Renal cortex interstitium (tissue), 11 donors: ENCODE measurements around the gene GMCL1. TPM values are rescaled to one million over a fixed set of nuclear protein-coding genes. Genes with fewer than 3 reads are reported as not detected.
"Not testable (repeated sequence)": the region's sequence is repeated elsewhere in the genome, so short reads cannot be mapped to it uniquely, and the experiment has no call there.

Source experiments
- DNase-seq, 11 donors: peaks; one replicate each; pipeline ENCODE4 v3.0.0-alpha.2; 2013; ENCODE audit warnings: low read depth in 9 of 11, low spot score in 4 of 11; ENCODE audit errors: extremely low read depth in 1 of 11
- polyA plus RNA-seq, 3 donors: library from polyadenylated mRNA; unstranded; fragments of 120-200 nt; gene quantifications; one replicate each; pipeline ENCODE4 v1.2.1, GENCODE V29; 2013; ENCODE audit not compliant: insufficient read length in 3 of 3

Gene GMCL1
- polyA plus RNA-seq, 3 donors = 28.7 to 38.4 (median 32.6) TPM

DNA sequence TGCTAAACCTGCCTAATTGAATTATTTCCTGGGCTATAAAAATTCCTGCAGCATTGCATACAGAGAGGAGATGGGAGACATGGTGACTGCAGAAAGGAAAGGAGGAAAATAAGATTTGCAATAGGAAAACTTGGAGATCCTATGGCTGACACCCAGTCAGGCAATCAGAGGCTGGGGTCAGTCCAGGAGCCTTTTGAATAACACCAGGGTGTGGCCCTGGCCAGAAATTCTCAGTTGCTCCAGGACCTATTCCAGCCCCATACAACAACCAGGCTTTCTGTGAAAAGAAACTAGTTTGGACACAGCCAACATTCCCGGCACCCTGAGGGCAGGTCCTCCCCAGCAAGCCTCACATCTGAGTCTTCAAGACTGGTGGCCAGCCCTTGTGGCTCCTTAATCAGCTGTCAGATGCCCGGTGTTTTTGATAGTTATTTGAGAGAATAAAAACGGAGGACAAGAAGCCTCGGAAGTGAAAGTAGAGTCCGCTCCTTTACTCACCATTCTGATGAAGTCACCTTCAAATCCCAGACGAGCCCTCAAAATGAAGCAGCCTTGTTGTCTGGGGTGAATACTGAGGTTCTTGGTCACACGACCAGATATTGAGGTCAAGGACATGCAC lies 31.1 kb upstream of the GMCL1 start:
- DNase-seq = no peak

DNA sequence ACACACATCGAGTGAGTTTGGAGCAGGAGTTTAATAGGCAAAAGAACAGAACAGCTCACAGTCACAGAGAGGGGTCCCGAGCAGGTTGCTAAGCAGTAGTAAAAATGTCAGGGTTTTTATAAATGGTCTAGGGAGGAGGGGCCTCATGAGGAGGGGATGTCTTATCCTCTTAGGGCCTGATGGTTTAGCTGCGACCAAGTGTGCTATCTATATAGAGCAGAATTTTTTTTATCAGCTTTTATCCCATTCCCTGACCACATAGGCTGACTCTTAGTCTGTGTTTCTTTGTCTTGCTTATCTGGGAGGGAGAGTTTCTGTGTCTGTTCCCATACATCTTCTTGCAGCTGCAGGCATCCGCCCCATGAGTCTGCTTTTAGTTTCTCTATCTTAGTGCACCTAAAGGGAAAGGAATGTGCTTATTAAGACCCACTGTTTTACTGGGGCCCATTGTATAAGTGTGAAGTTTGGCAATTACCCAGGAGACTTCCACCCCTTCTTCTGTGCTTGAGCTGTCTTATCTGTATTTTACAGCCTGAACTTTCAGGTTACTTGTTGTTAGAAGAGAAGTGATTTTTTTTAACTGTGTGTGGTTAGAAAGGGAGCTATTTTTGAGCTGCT lies 30.4 kb upstream of the GMCL1 start:
- DNase-seq = peak in 2 of 11 donors; percentile 62 to 70

DNA sequence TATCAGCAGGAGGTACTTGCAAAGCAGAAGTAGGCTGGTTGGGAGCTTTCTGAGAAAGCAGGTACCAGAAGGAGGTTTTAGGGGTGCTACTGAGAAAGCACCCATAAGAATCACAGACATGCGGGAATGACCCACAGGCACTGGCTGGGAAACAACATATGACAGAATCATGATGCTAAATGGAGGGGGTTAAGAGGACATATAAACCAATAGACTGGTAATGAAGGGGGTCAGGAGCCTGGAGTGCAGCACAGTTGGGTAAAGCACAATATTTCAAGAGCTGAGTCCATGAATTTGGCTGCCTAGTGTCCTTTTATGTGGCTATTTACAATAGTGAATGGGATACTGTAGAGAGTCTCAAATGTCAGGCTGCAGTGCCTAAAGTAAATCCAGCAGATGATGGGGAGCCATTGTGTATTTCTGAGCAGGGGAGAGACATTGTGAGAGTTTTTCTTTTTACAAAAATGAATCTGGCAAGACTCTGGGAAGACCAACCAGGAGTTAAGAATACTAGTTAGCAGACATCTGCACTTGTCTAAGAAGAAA lies 27.6 kb upstream of the GMCL1 start:
- DNase-seq = no peak

DNA sequence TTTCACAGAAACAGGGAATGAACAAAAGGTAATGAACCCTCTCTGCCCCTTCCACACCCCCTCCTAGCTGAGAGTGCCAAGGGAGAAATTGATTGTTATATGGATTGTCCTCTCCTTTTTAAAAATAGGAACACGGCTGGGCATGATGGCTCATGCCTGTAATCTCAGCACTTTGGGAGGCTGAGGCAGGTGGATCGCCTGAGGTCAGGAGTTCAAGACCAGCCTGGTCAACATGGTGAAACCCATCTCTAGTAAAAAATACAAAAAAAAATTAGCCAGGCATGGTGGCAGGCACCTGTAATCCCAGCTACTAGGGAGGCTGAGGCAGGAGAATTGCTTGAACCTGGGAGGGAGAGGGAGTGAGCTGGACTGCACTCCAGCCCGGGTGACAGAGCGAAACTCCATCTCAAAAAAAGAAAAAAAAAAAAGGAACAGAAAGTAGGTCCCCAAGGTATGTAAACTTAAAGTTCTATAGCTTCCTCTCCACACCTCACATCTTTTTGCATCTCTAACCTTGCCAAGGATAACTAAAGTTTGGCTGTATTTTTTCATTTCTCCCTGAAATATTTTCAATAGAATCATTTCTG lies 26.6 kb upstream of the GMCL1 start:
- DNase-seq = not testable (repeated sequence)

DNA sequence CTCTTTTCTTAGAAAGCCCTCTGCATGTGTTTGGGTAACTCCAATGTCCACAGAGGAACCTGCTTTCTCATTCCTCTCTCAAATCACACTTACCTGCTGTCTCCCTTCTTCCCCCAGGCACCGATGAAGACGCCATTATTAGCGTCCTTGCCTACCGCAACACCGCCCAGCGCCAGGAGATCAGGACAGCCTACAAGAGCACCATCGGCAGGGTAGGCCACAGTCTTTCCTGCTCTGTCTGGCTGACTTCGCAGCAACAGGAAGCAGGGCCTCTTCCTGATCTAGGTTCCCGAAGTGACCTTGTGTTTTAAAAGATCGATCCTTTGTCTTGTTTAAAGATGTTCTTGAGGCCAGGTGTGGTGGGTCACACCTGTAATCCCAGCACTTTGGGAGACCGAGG lies 25.0 kb upstream of the GMCL1 start:
- no peak for DNase-seq

DNA sequence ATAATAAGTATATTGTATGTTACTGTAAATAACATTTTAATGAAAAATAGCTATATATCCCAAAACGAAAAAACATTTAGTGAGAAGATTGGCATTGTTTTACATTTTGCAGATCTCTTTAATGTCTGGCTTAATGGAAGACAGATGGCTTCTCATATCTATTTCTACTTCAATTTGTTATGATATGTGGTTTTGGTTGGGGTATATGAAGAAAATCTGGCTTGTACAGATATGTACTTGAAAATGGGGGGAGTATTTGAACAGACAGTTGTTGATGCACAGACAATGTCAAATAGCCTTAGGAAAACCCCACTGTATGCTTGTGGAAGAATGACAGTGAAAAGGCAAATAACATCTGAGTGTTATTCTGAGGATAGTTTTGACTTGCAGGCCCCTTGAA lies 23.6 kb upstream of the GMCL1 start:
- no peak for DNase-seq

DNA sequence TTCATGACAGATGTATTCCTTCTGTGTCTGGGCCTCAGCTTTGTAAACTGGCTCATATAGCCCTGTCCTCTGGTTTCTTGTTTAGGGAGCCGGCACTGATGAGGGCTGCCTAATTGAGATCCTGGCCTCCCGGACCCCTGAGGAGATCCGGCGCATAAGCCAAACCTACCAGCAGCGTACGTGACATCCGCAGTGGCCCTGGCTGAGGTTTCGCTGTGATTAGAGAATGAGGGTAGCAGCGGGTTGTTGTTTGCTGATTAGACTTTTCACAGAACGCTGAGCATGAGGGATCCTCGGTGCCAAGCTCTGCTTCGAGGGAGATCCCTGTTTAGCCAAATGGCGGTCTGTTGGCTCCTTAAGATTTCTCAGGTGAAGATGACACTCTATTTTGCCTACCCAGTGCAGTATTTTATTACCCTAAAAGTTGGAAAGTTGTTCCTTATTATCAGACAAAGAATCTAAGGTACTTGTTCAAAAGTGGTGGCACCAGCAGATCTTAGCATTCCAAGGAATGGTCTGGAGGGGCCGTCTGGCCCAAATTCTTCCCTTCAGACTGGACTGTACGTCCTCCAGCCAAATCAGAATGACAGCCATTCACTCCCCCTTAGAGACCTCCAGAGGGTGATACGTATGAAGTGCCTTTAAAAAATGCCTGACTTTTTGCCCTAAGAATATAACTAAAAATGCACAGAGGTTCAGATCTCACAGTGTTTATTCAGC lies 21.5 kb upstream of the GMCL1 start:
- DNase-seq = no peak

DNA sequence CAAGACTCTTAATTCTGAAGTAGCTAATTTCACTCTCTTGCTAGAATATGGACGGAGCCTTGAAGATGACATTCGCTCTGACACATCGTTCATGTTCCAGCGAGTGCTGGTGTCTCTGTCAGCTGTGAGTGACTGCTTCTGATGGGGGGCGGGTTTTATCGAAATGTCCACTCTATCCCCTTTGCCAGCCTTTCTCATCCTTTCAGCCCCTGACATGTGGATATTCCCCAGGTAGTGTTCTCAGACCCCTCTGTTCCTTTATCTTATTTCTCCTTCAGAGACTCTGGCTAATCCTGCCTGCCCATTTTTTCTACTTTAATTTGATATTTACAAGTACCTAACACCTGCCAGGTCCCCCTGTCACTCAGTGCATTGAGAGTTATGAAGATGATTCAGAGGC lies 18.9 kb upstream of the GMCL1 start:
- DNase-seq = no peak

DNA sequence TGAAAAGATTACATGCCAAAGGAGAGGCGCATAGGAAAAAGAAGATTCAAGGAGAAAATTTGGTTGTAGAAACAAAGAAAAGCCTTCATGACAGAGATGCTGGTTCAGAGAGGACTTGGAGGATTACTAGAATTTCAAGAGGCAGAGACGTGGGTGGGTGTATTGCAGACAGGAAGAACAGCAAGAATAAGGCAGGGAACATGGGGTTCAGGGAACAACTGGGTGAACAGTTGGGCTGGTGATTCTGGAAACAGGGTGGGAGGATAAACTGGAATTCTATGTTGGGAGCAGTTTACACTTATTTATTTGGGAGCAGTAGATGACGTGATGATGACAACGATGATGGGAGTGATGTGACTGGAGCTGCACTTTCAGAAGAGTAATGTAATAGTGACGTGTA lies 18.4 kb upstream of the GMCL1 start:
- no peak for DNase-seq

DNA sequence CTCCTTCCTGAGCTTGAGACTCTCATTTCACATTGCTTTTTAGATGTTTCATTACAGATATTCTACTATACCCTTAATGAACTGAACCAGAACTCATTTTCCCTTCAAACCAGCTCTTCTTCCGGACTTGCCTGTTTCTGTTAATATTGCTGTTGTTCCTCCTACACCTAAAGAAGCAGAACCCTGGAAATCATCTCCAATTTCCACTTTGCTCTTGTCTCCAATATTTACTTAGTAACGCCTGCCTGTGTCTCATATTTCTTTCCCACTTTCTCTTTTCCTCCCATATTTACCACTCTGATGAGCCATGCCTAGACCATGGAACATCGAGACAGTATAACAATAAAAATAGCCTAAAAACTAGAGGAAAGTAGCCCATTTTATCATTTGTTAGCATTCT lies 17.9 kb upstream of the GMCL1 start:
- DNase-seq = peak in 2 of 11 donors; percentile 67

DNA sequence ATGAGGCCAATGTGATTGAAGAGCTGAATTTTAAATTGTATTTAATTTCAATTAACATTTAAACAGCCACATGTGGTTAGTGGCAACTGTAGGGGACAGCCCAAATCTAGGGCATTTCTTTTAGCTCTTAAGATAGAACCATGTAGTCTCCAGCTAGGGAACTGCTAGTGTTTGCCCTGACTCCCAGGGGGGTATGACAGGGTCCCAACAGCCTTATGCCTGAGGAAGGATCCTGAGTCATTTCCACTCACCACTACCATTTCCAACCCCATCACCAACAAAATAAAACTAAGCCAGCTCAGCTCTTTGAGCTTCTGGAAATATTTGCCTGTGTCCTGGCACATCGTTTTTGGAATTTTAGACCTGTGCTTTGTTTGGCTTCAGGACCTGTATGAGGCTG lies 13.7 kb upstream of the GMCL1 start:
- no peak for DNase-seq

DNA sequence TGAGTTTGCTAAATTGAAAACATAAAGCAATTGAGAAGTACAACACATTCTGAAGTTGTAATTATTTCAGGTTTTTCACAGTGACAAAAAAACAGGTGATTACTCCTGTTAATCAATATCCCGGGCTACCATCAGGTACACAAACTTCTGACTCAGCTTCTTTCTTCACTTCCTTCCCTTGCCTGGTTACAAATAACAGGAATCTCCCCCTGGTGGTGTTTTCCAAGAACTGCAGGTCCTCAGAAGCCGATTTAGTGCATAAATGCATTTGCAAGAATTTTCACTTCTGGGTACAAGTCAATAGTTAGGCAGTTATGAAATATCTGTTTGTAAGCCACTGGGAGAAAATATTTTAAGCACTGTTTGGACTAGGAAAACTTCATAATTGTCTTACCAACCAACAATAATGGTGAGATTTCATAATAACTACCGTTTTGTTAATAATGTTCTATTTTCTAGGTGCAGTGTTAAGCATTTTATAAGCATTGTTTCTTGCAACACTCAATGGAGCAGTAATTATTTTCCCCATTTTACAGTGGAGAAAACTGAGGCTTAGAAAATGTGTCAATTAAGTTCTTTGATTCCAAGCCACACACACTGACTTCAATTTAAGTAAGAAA lies 12.4 kb upstream of the GMCL1 start:
- DNase-seq = peak in 7 of 11 donors; percentile 65 to 84 (median 75)

DNA sequence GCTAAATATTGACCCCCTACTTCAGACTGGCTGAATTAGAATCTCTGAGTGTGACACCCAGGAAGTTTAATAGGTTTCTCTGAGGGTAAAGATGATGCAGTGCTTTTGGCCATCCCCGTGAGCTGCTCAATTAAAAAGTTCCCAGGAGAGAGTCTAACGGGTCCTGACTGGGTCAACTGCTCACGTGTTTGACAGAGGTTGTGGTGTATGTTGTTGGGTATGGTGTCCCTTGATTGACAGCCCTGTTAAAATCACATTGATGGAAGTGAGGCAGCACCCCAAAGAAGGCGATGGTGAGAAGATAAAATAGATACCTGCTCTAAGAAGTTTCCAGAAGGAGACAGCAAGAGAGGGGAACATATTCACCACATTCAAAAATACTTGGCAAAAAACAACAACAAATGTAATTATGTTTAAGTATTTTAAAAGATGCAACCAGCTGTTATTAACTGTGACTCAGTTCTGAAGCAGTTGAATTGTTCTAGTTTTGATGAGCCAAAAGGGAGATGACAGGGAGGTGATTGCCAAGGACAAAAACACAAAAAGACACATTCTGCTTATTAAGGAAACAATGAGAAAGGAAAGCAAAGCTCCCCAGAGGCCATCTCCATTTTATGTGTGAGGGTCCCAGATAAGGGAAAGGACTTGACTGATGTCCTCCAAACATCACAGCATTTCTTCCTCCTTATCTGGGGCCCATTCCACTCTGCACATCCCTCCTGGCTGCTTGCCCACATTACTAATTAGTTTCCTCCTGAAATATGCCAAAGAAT lies 11.5 kb upstream of the GMCL1 start:
- no peak for DNase-seq

DNA sequence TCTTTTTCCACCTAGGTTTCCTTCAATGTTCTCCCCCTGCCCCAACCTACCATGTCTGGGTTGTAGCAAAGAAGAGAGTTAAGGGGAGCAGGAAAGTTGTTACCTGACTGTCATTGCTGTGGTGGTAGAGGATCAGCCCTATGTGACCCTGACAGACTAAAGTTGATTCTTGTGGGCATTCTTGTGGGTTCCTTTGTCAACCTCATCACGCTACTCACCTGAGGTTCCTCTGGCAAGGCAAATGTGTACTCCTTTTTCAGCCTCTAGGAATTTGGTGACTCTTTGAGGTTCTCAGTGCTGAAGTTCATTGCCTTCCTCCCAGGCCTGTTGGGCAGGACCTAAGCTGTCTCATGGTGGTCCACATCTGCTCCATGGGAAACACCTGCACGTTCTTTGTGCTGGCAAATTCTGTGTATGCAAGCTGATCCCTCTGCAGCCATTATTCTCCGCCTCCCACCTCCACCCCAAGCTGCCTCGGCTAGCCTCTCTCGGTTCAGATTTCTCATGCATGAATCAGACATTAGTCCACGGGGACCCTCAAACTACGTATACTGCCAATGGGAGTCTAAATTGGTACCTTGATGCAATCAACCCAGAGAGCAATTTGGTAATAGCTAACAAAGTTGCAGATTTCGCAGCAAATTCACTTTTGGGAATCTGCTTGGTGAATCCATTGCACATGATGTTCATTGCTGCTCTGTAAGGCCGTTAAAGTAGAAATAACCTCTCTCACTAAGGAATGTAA lies 1.5 kb upstream of the GMCL1 start:
- DNase-seq = no peak

DNA sequence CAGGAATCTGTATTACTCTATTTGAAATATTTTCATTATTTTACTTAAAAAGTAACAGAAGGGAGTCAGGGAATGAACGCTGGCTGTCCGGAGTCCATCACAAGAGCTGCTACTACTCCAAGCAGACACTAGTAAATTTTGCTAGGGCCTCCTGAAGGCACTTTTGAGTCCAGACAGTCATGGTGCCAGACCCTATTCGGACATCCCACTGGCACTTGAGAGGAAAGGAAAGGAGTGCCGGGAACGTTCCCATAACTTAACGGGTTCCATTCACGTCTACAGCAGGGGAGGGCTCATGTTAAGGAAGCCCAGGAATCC lies 563 bp upstream of the GMCL1 start:
- no peak for DNase-seq

DNA sequence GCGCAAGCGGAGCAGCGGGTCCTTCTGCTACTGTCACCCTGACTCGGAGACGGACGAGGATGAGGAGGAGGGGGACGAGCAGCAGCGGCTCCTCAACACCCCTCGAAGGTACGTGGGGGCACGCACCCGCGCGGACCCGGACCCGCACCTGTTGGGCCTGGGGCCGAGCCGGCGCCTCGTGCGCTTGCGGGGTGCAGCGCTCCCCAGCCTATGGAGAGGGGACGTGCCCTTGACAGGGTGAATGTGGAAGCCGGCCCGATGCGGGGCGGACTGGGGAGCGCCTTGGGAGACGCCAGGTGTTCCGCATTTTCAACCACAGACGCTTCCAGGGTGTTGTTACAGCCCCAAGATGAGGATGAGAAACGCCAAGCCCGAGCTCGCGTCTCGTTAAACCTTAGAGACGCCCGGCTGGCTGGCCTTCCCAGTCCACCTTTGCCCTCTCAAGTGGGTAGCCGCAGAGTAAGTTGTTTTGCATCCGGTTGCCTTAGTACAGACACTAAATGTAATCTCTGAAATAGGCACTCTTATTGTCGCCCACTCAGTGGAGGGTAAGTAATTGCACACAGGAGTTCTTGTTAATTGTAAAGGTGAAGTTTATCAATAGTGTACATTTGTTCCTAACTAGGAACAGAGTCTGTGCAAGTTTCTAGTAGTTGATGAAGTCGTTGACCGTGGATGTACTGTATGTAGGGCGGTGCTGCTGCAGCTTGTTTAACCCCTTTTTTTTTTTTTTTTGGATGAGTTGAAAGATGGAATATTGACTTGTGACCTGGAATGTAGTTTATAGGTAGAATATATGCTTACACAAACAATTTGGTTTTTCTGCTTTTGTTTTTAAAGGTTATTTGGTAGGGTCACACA lies 815 bp downstream of the GMCL1 start:
- no peak for DNase-seq

DNA sequence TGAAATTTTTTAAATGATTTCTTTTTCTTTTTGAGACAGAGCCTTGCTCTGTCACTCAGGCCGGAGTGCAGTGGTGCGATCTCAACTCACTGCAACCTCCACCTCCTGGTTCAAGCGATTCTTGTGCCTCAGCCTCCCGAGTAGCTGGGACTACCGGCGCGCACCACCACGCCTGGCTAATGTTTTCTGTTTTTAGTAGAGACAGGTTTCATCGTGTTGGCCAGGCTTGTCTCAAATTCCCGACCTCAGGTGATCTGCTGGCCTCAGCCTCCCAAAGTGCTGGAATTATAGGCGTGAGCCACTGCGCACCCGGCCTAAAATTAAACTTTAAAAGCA lies 1.4 kb downstream of the GMCL1 start:
- not testable (repeated sequence) for DNase-seq
